HuH-7 (cell line): Measurements from ENCODE around the gene IFITM10.
A peak's percentile ranks its signal among the peaks of the same experiment; 100 is the strongest.

Experiments
- DNase-seq: peaks from one replicate; pipeline ENCODE4 v3.0.0; 2011; ENCODE audit warnings: low spot score

IFITM10 gene

GRCh38 chr11:1763796-1764661 lies 13.6 kb upstream of the IFITM10 start, which contains the start of gene CTSD:
Gene CTSD (minus strand): TSS chr11:1763927. CDS start chr11:1763859, 68 bp downstream.
- peak; percentile 99 for DNase-seq

DNA sequence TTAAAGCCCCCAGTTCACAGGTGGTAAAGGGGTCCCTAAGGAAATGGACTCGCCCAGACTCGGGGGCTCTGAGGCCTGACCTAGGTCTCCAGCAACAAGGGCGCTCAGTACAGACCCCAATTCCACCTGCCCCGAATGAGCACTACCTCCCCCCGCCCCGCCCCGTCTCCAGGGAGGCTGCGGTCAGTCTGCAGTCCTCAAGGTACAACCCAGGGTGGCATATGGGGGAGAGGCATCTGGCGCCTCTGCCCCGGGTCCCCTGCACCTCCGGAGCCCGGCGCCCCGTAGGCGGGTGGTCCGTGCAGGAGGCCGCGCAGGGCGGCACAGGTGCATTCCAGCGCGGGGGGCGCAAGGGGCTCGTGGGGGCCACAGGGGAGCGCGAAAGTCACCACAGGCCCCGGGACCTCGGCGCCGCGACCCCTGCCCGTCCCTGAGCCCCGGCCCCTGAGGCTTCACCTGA lies 13.0 kb upstream of the IFITM10 start:
- DNase-seq = no peak

GRCh38 chr11:1762537-1763302 lies 12.3 kb upstream of the IFITM10 start:
- DNase-seq = peak; percentile 82

DNA sequence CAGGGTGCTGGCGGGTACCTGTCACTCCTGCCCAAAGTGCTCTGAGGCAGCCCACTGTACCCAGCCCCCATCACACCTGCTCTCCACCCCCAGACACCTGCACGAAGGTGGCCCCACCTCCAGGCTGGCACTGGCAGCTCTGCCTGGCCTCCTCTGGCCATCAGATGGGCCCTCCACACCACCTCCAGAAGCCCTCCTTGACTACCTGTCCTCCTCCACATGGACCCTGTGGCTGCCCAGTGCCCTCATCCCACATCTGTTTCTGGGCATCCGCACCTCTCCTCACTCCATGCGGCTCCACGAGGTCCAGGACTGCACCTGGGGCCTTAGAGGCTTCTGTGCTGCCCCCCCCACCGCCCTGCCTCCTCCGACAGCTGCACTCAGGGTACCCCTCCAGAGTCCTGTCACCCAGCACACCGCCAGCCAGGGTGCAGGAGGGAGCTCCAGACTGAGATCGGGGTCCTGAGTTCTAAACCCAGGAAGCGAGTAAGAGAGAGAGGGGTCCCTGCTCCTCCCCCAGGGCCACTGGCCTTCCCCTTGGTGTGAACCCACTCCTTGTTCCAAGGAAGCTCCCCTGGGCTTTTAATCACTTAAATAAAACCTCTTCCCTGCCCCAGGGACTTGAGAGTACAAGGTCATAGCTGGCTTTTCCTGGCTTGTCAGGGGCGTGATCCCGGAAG lies 11.6 kb upstream of the IFITM10 start:
- no peak for DNase-seq

DNA sequence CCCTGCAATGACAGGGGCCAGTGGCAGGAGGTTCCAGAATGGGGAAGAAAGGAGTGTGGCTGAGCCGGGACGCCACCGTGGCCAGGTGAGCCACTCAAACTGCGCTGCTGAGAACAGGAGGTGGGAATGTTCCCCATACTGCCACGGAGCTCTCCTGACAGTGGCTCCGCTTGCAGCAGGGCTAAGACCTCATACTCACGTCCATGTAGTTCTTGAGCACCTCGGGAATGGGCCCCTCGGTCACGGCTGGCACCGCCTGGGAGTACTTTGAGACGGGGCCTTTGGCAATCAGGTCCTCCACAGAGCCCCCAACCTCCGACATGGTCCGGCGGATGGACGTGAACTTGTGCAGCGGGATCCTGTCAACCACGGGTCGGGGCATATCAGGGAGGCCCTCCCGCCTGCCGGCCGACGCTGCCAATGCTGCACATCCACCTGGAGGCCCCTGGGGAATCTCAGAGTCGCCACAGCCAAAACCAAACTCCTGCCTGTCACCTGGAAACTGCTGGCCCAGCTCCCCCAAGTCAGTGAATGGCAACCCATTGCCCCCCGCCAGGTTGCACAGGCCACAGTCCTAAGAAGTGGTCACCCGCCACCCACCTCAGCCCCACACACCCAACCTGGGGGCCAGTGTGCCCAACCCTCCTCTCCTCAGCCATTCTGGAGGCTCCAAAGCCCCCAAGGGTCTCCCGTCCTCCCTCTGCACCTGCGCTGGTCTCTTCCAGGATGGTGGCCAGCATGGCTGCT lies 10.9 kb upstream of the IFITM10 start:
- DNase-seq = no peak

- DNase-seq = no peak
Observed at GRCh38 chr11:1760351-1761109, 10.1 kb upstream of the IFITM10 start.

GRCh38 chr11:1759851-1760220 lies 9.4 kb upstream of the IFITM10 start:
- no peak for DNase-seq

DNA sequence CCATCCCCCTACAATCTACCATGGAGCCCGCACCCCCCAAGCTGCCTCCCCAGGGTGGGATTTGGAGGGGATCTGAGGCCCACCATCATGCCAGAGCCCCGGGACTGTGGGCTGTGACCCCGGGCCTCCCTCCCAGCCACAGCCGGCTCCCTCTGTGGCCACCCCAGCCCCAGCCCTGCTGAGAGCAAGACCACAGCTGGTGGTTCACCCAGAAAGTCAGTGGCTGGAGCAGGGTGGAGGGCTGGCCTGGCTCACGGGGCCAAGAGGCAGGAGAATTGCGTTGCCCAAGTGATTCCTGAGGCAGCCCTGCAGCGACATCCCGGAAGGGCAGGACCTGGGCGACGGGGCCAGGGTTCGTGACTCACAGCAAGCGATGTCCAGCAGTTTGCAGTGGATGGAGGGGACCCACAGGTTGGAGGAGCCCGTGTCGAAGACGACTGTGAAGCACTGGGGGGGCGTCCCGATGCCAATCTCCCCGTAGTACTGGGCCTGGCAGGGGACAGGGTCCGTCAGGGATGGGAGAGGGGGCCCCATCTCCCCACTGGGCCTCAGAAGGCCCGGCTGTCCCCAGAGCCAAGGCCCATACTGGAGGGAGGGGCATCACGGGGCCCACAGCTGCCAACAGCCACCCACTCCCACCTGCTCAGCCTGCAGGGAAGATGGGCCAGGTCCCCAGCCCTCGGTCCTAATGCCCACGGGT lies 8.9 kb upstream of the IFITM10 start:
- no peak for DNase-seq

DNA sequence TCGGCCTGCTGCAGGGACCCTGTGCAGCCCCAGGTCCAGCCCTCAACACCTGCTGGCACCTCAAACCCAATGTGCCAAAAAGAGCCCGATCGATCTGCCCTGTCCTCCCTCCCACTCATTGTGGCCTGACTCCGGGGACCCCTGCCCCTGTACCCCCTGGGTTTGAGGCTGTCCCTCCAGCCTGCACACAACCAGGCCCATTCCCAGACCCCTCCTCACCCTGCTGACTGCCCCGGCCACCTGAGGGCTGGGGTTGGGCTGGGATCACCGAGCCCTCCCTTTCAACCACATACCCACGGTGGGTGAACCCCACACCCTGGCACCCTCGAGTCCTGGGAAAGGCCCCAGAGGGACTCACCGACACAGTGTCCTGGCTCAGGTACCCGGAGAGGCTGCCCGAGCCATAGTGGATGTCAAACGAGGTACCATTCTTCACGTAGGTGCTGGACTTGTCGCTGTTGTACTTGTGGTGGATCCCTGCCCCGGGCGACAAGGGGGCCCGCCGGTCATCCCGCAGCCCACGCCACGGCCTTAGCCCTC lies 8.3 kb upstream of the IFITM10 start:
- no peak for DNase-seq

DNA sequence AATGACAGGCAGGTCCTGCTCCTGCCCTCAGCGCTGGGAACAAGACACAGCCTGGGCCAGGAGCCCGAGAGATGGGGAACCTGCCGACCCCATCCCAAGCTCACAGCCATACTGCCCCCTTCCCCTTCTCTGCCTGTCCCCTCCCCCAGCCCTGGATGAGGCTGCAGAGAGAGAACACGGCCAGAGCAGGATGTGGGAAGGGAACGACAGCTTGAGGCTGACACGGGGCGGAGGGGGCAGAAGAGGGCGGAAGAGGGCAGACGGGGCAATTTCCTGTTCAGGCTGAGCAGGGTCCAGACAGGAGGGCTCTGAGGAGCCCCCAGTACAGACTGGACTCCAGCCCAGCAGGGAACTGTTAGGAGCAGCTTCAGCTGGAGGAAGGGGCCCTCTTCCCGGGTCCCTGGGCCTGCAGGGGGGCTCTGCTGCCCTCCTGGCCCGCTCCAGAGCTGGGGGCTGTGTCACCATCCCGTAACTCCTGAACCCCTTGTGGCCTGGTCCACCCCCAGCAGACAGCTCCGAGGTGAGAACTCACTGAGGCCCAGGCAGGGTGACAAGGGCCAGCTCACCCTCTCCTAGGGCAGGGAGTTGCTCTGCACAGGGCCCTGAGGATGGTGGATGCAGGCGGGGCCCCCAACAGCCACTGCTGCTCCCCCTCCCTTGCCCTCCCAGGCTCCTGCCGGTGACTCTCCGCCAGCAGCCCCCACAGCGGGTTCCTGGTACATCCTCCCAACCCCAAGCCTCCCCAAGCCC lies 7.6 kb upstream of the IFITM10 start:
- DNase-seq = no peak

DNA sequence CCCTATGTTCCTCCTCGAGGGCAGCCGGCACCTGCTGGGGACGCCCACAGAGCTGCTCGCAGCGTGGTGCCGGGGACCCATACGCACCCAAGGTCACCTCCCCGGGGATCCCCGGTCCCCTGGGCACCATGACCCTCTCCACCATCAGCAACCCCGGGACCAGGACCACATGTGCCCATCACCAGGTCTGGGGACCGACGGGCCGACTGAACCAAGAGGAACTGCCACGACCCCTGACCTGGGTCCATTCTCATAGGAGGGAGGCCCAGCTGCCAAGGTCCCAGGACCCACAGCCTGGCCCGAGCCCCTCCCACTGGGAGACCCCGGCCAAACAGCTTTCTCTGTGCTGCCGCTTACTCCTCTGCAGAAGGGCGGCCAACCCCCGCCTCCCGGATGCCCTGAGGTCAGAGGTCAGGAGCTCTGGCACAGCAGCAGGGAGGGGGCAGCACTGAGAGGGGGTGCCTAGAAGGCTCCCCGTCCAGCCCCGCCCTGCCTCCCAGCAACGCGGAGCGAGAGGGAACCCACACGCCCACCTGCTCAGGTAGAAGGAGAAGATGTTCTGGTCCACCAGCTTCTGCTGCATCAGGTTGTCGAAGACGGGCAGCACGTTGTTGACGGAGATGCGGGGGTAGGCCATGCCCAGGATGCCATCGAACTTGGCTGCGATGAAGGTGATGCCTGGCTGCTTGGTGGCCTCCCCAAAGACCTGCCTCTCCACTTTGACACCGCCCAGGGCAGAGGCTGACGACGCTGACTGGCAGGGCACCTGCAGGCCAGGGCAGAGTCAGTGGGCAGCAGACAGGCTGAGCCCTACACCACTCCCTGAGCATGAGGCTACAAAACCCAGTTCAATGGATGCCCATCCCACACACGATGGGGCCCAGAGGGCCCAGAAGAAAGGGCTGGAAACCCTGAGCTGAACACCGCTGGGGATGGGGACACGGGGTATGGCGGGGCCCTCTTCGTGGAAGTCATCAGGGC lies 6.7 kb upstream of the IFITM10 start:
- DNase-seq = no peak

DNA sequence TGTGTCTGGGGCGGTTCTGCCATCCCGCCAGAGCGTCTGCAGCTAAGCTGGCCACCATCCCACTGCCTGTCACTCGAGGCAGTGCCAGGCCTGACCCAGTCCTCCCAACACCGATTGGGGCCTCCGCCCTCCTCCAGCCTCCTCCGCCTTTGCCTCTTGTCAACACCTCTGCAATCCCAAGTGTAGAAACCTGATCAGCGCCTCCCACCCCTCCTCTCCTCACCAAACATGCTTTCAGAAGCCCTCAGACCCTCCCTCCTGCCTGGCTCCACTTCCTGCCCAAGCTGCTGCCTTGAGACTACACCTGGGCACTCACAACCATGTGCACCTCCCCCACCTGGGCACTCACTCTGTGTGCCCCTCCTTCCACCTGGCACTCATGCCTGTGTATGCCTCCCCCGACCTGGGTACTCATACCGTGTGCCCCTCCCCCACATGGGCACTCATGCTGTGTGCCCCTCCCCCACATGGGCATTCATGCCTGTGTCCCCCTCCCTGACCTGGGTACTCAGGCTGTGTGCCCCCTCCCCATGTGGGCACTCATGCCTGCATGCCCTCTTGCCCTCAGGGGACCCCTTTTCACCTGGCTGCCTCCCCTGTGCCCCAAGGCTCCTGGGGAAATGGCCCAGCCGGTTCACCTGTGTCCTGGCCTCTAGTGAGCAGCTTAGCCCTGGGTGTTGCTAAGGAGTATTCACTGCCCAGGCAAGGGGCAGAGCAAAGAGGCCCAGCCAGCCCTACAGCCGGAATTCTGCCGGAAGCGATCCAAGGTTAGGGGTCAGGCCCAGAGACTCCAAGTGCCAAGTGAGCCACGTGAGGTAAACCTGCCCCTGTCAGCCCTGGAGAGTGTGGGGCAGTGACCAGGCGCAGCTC lies 5.5 kb upstream of the IFITM10 start:
- DNase-seq = no peak

GRCh38 chr11:1755344-1755691 lies 4.9 kb upstream of the IFITM10 start:
- DNase-seq = no peak

DNA sequence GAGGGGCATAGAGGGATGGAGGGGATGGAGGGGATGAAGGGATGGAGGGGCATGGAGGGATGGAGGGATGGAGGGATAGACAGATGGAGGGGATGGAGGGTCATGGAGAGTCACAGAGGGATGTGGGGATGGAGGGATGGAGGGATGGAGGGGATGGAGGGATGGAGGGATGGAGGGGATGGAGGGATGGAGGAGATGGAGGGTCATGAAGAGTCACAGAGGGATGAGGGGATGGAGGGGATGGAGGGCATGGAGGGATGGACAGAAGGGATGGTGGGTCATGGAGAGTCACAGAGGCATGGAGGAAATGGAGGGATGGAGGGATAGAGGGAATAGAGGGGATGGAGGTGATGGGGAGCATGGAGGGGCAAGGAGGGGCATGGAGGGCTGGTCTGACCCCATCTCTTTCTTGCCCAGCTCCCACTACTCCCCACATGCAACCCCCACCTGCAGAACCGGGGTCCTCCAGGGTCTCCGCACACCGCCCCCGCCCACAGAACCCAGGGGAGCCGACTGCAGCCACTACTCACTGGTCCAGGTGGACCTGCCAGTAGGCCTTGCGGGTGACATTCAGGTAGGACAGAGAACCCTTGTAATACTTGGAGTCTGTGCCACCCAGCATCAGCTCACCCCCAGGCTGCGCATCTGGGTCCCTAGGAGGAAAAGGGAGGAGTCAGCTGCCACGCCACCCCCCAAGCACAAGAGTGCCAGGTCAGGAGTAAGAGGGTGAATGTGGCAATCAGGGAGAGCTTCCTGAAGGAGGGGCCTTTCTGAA lies 4.2 kb upstream of the IFITM10 start:
- DNase-seq = no peak

GRCh38 chr11:1753929-1754305 lies 3.5 kb upstream of the IFITM10 start:
- no peak for DNase-seq

DNA sequence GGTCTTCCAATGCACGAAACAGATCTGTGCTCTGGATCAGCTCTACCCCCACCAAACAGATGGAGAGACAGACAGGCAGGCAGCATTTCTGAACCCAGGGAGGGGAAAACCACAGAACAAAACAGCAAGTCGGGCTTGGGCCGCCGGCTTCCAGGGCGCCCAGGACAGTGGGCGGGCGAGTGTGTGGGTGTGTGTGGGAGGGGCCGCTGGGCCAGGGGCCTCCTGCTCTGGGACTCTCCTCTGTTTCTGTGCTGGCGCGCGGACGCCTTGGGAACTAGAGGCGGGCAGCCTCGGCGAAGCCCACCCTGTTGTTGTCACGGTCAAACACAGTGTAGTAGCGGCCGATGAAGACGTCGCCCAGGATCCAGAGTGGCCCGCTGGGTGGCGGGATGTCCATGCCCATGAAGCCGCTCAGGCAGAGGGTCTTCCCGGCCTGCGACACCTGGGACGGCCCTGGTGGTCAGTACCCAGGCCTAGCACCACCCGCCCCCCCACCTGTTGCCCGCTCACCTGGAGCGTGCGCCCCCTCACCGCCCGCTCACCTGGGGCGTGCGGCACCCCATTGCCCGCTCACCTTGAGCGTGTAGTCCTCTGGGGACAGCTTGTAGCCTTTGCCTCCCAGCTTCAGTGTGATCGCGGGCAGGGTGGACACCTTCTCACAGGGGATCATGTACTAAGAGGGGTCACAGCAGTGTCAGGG lies 3.0 kb upstream of the IFITM10 start:
- DNase-seq = no peak
